ENCODE data around the gene COX4I1. TPM values are rescaled to one million over a fixed set of nuclear protein-coding genes. Genes with fewer than 3 reads are reported as not detected.
"Not testable (repeated sequence)": the region's sequence is repeated elsewhere in the genome, so short reads cannot be mapped to it uniquely, and the experiment has no call there.

COX4I1 gene
- total and polyA plus RNA-seq, 2 of the 8 experiments (the other 6 are each of a cell fraction or from before 2014, with no cell fraction given) = 507 to 707 TPM

- TF ChIP-seq RFX5 (IDR thresholded peaks at IDR 0.05; ENCODE audit: borderline replicate concordance, low read depth, low read length) (no peak), CEBPB (IDR thresholded peaks at IDR 0.05; ENCODE audit: low read depth, low read length) (no peak), CBX5 (IDR thresholded peaks at IDR 0.05; ENCODE audit: low read depth, low read length) (no peak), KDM5A (IDR thresholded peaks at IDR 0.05; ENCODE audit: low read length) (no peak), SIRT6 (IDR thresholded peaks at IDR 0.05; ENCODE audit: low read length) (no peak), SP4 (IDR thresholded peaks at IDR 0.05; ENCODE audit: low read length) (no peak)
Measured at GRCh38 chr16:85836706-85837582, 37.4 kb downstream of the COX4I1 start (continued).

- CTCF ChIA-PET (ENCODE audit: partially characterized antibody) = interaction anchor here (1.1 to 2.8 kb wide), 3 partner anchors 16 to 22 kb away, joined by 4 to 17 read pairs (median 7); no protein-coding TSS in a partner anchor
Measured at GRCh38 chr16:85837654-85838053, 38.2 kb downstream of the COX4I1 start.

More at GRCh38 chr16:85837654-85838053, 38.2 kb downstream of the COX4I1 start:
- FAIRE-seq; H4K20me1 ChIP-seq (replicated peaks in 1 of 2; ENCODE audit: control insufficient read depth in 1 of 2, insufficient read depth in 2 of 2, low read length in 2 of 2); H2AK5ac ChIP-seq (ENCODE audit: low read depth, low read length); H3K9me3 ChIP-seq (ENCODE audit: insufficient read depth in 2 of 2, low read depth in 1 of 2, low read length in 1 of 2); H3K9ac ChIP-seq (replicated peaks in 1 of 4; ENCODE audit: extremely low read depth in 1 of 4, low read depth in 3 of 4, low read length in 3 of 4); H3K14ac ChIP-seq (ENCODE audit: insufficient read length); H3K23ac ChIP-seq (ENCODE audit: insufficient read length); H3K36me3 ChIP-seq (ENCODE audit: control insufficient read depth in 2 of 4, insufficient read depth in 4 of 4, low read length in 3 of 4); DNase-seq (ENCODE audit: low read depth in 1 of 2, low spot score in 2 of 2); H2BK5ac ChIP-seq (ENCODE audit: low read depth, low read length); H3K23me2 ChIP-seq (ENCODE audit: low read depth, low read length); H3K4me2 ChIP-seq (ENCODE audit: insufficient read depth in 1 of 2, low read depth in 2 of 2, low read length in 2 of 2); H4K5ac ChIP-seq (ENCODE audit: insufficient read length, low read depth, low read length); H3K56ac ChIP-seq (replicated peaks; ENCODE audit: insufficient read length, low read depth, low read length); POLR2A ChIA-PET (ENCODE audit: partially characterized antibody); H2BK120ac ChIP-seq (replicated peaks; ENCODE audit: low read depth, low read length); H3K79me1 ChIP-seq (ENCODE audit: low read depth, low read length); H3K4me3 ChIP-seq (ENCODE audit: extremely low read depth in 1 of 4, insufficient read depth in 2 of 4, low read depth in 3 of 4, low read length in 4 of 4); H2BK20ac ChIP-seq (ENCODE audit: low read length); H3K27ac ChIP-seq (ENCODE audit: low read depth, low read length); H4K91ac ChIP-seq (replicated peaks; ENCODE audit: insufficient read length, low read length); H3K4ac ChIP-seq (replicated peaks; ENCODE audit: insufficient read length, low read depth, low read length); H3K4me1 ChIP-seq (replicated peaks in 1 of 4; ENCODE audit: control insufficient read depth in 3 of 4, insufficient read depth in 4 of 4, low read length in 3 of 4); H3K27me3 ChIP-seq (replicated peaks in 1 of 4; ENCODE audit: control insufficient read depth in 3 of 4, extremely low read depth in 1 of 4, insufficient read depth in 3 of 4, low read length in 3 of 4); H2BK15ac ChIP-seq (ENCODE audit: low read length); H3K18ac ChIP-seq (ENCODE audit: extremely low read depth, low read length); H2AFZ ChIP-seq (ENCODE audit: low read length); H4K8ac ChIP-seq (ENCODE audit: extremely low read depth, insufficient read depth, low read length); H2BK12ac ChIP-seq (ENCODE audit: low read depth, low read length); H3K79me2 ChIP-seq (ENCODE audit: control insufficient read depth in 1 of 2, insufficient read depth in 2 of 2, low read length in 2 of 2): not testable (repeated sequence)
- WGBS, 2 experiments (ENCODE audit: extremely low coverage in 1 of 2, insufficient coverage in 1 of 2, insufficient read length in 1 of 2, insufficient replicate concordance in 2 of 2, low coverage in 1 of 2, low lambda C conversion rate in 2 of 2, missing lambda C conversion rate in 1 of 2) = 79% methylated on average over 4 of the region's 4 CpGs; no CpG with 5 or more reads in 1 of the 2 experiments
